G401.6 (cell line): ENCODE data around the gene MT1B.
"Not testable (repeated sequence)": the region's sequence is repeated elsewhere in the genome, so short reads cannot be mapped to it uniquely, and the experiment has no call there.

ENCODE experiments used
- FAIRE-seq: peaks from 2 replicates; lab custom pipeline; 2012; peaks lifted over from hg19 to GRCh38; lab: Jason Lieb, UNC

Gene MT1B

DNA sequence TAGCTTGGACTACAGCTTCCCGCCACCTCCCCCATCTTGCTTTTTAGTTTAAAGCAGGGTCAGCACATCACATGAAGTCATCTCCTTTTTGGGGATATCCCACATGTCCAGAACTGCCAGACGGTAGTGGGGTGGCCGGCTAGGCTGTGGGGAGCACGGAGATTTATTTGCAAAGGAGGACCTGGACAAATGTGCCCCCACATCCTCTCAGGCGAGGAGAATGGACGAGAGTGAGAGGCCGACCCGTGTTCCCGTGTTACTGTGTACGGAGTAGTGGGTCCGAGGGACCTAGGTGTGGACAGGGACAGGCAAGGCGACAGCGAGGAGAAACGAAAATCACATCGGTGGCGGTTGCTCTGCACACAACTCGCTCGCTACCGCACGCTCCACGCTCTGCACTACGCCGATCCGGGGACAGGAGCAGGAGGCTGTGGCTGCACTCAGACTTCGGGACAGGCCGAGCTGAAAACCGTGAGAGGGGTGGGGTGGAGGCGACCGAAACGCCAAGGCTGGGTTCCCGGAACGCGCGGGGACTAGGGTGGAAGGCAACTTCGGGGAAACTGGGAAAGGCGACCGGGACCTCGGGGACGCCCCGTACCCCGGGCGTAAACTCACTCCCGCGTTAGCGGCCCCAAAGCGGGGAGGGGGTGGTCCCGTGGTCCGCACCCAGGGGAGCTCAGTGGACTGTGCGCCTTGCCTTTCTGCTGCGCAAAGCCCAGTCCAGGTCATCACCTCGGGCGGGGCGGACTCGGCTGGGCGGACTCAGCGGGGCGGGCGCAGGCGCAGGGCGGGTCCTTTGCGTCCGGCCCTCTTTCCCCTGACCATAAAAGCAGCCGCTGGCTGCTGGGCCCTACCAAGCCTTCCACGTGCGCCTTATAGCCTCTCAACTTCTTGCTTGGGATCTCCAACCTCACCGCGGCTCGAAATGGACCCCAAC lies 13.6 kb upstream of the MT1B start, which contains the start of gene MT1A:
TSS of gene MT1A (plus strand) at position 853 of the 937 bp plus-strand sequence. CDS start at position 926, 73 bp downstream.
- FAIRE-seq, result no peak

DNA sequence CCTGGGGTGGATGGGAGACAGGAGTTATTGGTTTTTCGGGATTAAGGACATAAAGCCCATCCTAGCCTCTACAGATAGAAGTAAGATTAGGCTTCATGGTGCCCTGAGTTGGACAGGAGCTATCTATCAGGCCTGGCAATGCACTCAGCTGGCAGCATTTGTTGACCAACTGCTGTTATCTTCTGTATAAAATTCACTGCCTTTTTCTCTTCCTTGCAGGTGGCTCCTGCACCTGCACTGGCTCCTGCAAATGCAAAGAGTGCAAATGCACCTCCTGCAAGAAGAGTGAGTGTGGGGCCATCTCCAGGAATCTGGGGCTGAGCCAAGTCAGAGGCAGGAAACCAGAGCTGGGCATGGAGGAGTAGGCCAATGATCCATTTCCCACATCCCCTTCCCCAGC lies 12.6 kb upstream of the MT1B start:
- FAIRE-seq, result no peak

DNA sequence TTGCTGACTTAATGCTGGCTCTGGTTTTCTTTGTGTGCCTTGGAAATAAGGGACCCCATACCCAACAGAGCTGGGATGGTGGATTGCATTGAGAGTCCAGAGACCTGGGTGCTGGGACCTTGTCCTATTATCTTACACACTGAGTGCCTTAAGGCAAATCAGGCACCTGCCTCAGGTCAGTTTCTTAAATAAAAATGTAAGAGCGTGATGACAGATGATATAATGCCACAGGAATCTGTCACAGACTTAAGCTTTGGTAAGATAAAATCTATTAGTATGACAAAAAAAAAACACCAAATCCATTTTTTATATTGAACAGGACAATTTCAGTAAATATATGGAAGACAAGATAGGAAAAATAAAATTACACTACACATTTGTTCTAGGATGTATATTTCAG lies 11.6 kb upstream of the MT1B start:
- no peak for FAIRE-seq

DNA sequence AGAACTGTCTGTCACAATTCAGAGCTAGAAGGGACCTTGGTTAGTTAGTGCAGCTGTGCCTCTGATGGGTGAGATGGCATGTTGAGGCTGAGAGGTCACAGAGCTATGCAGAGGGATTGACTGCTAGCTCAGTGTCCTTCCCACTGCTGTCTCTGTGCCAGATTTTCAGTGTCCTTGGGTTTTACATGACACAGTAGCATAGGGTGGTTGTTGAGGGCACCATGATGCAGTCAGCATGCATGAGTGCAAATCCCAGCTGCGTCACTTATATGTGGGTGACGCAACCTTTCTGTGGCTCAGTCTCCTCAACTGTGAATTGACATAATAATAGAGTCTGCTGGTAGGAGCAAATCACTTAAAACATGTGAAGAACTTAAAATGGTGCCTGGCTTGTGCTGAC lies 10.5 kb upstream of the MT1B start:
- no peak for FAIRE-seq

- FAIRE-seq, result no peak
These were observed 8.5 kb upstream of the MT1B start for GRCh38 chr16:56643080-56643778.

- no peak for FAIRE-seq
These were observed 7.9 kb upstream of the MT1B start for GRCh38 chr16:56643833-56644232.

DNA sequence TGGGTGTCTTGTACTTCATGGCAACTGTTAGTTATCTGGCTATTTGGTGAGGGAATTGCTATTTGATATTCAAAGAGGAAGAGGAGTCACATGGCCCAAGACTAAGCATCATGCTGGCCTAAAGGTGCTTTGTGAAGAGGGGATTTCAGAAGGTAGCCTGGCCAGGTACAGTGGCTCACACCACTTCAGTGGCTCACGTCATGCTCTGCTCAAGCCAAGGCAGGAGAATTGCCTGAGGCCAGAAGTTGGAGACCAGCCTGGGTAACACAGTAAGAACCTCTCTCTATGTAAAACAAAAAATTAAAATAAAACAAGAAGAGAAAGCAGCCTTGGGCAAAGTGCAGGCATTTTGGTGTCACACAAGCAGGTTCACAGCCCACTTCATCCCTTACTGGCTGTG lies 6.4 kb upstream of the MT1B start:
- no peak for FAIRE-seq

- FAIRE-seq, result no peak
These were observed 5.8 kb upstream of the MT1B start for GRCh38 chr16:56645838-56646237.

- FAIRE-seq, result no peak
These were observed 3.9 kb upstream of the MT1B start for GRCh38 chr16:56647641-56648431.

DNA sequence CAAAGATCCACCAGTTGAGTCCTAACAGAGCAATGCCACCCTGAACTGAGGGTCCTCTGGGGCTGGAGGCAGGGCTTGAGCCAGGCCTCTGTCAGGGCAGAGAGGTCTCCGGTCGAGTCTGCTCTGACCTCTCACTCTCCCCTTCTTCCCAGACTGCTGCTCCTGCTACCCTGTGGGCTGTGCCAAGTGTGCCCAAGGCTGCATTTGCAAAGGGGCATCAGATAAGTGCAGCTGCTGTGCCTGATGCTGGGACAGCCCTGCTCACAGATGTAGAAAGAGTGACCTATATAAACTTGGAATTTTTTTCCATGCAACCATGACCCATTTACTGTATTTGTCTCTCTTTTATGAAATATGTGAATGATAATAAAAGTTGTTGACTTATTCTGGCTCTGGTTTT lies 2.4 kb upstream of the MT1B start:
- FAIRE-seq, result no peak

- no peak for FAIRE-seq
These were observed 1.9 kb upstream of the MT1B start for GRCh38 chr16:56649820-56650219.

- no peak for FAIRE-seq
These were observed 914 bp downstream of the MT1B start for GRCh38 chr16:56652600-56652999.

- FAIRE-seq, result no peak
These were observed 1.5 kb downstream of the MT1B start for GRCh38 chr16:56653218-56653617.

DNA sequence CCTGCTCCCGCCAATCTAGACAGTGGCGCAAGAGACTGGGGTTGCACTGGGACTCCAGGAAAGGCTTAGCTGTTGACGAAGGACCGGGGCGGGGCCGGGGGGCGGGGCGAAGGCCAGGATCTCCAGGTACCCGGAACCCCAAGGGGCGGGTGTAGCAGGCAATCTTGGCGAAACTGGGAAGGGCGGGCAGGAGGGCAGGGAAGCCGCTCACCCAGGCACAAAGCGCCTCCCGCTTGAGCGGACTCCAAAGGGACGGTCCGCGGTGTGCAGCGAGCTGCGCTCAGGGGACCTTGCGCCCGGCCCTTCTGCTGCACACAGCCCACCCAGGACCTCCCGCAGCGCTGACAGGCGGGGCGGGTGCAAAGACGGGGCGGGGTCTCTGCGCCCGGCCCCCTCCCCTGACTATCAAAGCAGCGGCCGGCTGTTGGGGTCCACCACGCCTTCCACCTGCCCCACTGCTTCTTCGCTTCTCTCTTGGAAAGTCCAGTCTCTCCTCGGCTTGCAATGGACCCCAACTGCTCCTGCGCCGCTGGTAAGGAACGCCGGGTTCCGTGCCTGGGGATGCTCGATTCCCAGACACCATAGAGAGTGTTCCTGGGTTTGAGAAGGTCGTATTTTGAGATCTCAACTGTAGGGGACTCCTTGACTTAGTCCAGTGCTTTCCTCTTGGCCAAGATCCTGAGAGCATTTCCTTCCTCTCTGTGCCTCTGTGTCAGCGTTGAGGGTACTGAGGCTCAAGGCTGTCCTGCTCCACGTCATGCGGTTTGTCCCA lies 6.1 kb downstream of the MT1B start, which contains the start of gene MT1F:
TSS of gene MT1F (plus strand) at position 405 of the 772 bp plus-strand sequence. CDS start at position 505, 100 bp downstream.
- no peak for FAIRE-seq

GRCh38 chr16:56658327-56658875 lies 6.7 kb downstream of the MT1B start:
- no peak for FAIRE-seq

- no peak for FAIRE-seq
These were observed 11.0 kb downstream of the MT1B start for GRCh38 chr16:56662357-56663354.

DNA sequence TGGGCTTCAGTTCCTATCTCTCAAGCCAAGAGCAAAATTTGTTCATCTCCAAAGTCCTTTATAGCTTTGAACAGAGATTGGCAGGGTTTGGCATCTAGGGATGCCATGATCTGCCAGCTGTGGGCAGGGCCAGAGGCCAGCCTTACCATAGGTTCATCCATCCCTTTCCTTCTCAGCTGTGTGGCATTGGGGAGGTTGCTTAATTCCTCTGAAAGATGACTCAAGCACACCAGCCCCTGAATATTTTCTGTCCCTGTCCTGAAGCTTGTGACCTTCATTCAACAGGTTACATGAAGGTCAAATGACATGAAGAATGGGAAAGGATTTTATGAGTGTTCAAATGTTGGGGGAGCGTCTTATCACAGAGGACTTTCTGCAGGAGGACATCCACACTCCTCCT lies 12.8 kb downstream of the MT1B start:
- no peak for FAIRE-seq

DNA sequence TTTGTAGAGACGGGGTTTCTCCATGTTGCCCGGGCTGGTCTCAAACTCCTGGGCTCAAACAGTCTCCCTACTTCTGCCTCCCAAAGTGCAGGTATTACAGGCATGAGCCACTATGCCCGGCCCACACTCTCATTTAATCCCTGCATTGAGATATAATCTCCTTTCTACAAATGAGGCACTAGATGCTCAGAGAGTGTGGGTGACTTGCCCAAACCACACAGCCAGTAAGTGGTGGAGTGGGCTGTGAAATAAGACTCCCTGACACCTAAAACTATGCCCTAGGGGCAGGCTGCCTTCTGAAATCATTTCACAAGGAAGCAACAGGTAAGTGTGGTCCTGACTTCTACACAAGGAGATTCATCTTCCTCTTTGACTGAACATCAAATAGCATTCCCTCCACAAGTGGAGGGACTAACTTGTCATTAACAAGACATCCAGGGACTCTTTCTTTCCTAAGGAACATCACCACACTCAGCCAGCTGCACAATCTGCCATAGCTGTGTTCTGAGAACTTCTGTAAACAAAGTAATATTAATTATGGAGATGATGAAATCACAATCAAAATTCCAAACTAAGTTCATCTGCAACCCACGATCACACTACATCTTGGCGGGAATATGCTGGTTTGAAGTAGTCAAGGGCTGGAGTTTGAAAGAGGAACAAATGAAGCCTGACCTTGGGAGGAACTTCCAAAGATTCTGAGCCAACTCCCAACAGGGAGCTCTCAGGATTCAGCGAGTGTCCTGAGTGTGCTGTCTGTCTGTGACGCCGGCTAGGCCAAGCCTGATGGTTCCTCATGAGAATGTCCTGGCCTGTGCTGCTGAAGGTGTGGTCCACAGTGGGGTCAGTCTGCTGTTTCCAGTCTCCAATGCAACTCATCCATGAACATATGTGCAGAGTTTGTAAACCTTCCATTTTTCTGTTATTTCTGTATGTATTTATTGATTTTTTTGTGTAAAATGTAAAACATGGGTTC lies 13.9 kb downstream of the MT1B start:
- not testable (repeated sequence) for FAIRE-seq
